A549 (cell line): ENCODE results near the gene SORCS2.

ENCODE experiments used
- FOSL2 ChIP-seq, 2 experiments: fragments of 450-650 bp in 1 of 2; fragments of >200 bp in 1 of 2; sonication (Bioruptor Twin) in 1 of 2; formaldehyde crosslinking; IDR thresholded peaks; 2 replicates each; pipeline versions ENCODE4 v1.5.0 to v1.6.1; 2016 to 2020; ENCODE audit warnings: mild to moderate bottlenecking in 1 of 2, moderate library complexity in 1 of 2
- HOXA7 ChIP-seq: fragments of 250-450 bp; sonication (Bioruptor Pico); IDR thresholded peaks from 2 replicates; pipeline ENCODE4 v1.5.0; 2020; ENCODE audit warnings: mild to moderate bottlenecking, moderate library complexity
- JUN ChIP-seq, 2 experiments: fragments of >200 bp; sonication (Bioruptor Twin); formaldehyde crosslinking; IDR thresholded peaks; 2 replicates in 1 of 2; 3 replicates in 1 of 2; pipeline ENCODE4 v1.6.1; 2016 to 2017
- JUNB ChIP-seq: fragments of >200 bp; sonication (Bioruptor Twin); formaldehyde crosslinking; IDR thresholded peaks from 2 replicates; pipeline ENCODE4 v1.6.1; 2016
- MAZ ChIP-seq: fragments of 150-350 bp; IDR thresholded peaks from 2 replicates; pipeline ENCODE4 v1.6.1; 2014; ENCODE audit warnings: antibody characterized with exemption, low read depth, low read length, borderline replicate concordance
- MYC ChIP-seq: IDR thresholded peaks from 2 replicates; pipeline ENCODE4 v1.6.1; 2012; ENCODE audit warnings: mild to moderate bottlenecking, inconsistent platforms, low read length, improper control_type of control experiment, borderline replicate concordance
- NFE2L2 ChIP-seq: fragments of 150-350 bp; conservative IDR thresholded peaks from 2 replicates; pipeline ENCODE4 v1.6.1; 2014; ENCODE audit warnings: low read length
- POLR2A ChIP-seq: IDR thresholded peaks from 2 replicates; pipeline ENCODE4 v1.6.1; 2012; ENCODE audit warnings: mild to moderate bottlenecking, low read length
- SMC3 ChIP-seq: fragments of >200 bp; sonication (Bioruptor Twin); formaldehyde crosslinking; IDR thresholded peaks from 3 replicates; pipeline ENCODE4 v1.6.1; 2018; ENCODE audit warnings: inconsistent platforms
- TF ChIP-seq, protein P1 (sequence below): fragments of >200 bp; sonication (Bioruptor Twin); formaldehyde crosslinking; IDR thresholded peaks from 3 replicates; pipeline ENCODE4 v1.5.1; 2016
- TF ChIP-seq, protein P2 (sequence below): fragments of 200-600 bp; sonication (generic); IDR thresholded peaks from 2 replicates; pipeline ENCODE4 v1.6.1; 2016; ENCODE audit warnings: antibody characterized with exemption, mild to moderate bottlenecking, moderate library complexity
- TF ChIP-seq, protein P3 (sequence below): fragments of 450-650 bp; IDR thresholded peaks from 2 replicates; pipeline ENCODE4 v1.6.1; 2014; ENCODE audit warnings: antibody characterized with exemption

DNA sequence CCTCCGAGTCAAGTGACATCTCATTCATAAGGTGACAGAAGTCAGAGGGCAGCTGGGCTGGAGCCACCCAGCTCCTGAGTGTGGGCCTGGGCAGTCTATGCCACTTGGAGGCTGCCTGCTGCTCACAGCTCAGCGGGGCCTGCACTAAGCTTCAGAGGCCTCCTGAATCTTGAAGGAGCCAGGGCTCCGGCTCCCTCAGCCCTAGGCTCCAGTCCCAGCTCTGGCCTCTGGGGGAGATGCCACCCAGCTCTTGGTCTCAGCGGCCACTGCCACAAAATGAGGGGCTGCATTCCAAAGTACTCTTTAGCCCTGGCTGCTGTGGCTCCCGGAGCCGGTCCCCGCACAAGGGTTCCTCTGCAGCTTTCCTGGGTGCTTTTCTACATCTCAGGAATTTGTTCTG, 275.1 kb downstream of the SORCS2 start:
- no peak for TF ChIP-seq MYC
- no peak for TF ChIP-seq SMC3
- TF ChIP-seq, protein P1, sequence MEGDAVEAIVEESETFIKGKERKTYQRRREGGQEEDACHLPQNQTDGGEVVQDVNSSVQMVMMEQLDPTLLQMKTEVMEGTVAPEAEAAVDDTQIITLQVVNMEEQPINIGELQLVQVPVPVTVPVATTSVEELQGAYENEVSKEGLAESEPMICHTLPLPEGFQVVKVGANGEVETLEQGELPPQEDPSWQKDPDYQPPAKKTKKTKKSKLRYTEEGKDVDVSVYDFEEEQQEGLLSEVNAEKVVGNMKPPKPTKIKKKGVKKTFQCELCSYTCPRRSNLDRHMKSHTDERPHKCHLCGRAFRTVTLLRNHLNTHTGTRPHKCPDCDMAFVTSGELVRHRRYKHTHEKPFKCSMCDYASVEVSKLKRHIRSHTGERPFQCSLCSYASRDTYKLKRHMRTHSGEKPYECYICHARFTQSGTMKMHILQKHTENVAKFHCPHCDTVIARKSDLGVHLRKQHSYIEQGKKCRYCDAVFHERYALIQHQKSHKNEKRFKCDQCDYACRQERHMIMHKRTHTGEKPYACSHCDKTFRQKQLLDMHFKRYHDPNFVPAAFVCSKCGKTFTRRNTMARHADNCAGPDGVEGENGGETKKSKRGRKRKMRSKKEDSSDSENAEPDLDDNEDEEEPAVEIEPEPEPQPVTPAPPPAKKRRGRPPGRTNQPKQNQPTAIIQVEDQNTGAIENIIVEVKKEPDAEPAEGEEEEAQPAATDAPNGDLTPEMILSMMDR: no peak
- no peak for TF ChIP-seq POLR2A
- TF ChIP-seq JUN (IDR thresholded peaks at IDR 0.05): no peak
- TF ChIP-seq NFE2L2: no peak
- TF ChIP-seq, protein P2, sequence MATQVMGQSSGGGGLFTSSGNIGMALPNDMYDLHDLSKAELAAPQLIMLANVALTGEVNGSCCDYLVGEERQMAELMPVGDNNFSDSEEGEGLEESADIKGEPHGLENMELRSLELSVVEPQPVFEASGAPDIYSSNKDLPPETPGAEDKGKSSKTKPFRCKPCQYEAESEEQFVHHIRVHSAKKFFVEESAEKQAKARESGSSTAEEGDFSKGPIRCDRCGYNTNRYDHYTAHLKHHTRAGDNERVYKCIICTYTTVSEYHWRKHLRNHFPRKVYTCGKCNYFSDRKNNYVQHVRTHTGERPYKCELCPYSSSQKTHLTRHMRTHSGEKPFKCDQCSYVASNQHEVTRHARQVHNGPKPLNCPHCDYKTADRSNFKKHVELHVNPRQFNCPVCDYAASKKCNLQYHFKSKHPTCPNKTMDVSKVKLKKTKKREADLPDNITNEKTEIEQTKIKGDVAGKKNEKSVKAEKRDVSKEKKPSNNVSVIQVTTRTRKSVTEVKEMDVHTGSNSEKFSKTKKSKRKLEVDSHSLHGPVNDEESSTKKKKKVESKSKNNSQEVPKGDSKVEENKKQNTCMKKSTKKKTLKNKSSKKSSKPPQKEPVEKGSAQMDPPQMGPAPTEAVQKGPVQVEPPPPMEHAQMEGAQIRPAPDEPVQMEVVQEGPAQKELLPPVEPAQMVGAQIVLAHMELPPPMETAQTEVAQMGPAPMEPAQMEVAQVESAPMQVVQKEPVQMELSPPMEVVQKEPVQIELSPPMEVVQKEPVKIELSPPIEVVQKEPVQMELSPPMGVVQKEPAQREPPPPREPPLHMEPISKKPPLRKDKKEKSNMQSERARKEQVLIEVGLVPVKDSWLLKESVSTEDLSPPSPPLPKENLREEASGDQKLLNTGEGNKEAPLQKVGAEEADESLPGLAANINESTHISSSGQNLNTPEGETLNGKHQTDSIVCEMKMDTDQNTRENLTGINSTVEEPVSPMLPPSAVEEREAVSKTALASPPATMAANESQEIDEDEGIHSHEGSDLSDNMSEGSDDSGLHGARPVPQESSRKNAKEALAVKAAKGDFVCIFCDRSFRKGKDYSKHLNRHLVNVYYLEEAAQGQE: no peak
- TF ChIP-seq, protein P3, sequence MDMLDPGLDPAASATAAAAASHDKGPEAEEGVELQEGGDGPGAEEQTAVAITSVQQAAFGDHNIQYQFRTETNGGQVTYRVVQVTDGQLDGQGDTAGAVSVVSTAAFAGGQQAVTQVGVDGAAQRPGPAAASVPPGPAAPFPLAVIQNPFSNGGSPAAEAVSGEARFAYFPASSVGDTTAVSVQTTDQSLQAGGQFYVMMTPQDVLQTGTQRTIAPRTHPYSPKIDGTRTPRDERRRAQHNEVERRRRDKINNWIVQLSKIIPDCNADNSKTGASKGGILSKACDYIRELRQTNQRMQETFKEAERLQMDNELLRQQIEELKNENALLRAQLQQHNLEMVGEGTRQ: no peak
- TF ChIP-seq MAZ: no peak
- TF ChIP-seq JUNB: no peak
- no peak for TF ChIP-seq HOXA7 (CRISPR knock-in tag)
- no peak for TF ChIP-seq FOSL2 (IDR thresholded peaks at IDR 0.05)
- no peak for TF ChIP-seq FOSL2 (CRISPR knock-in tag; IDR thresholded peaks at IDR 0.05)
